ENCODE data around the gene MPG.
A peak's percentile ranks its signal among the peaks of the same experiment; 100 is the strongest.

The MPG gene

DNA sequence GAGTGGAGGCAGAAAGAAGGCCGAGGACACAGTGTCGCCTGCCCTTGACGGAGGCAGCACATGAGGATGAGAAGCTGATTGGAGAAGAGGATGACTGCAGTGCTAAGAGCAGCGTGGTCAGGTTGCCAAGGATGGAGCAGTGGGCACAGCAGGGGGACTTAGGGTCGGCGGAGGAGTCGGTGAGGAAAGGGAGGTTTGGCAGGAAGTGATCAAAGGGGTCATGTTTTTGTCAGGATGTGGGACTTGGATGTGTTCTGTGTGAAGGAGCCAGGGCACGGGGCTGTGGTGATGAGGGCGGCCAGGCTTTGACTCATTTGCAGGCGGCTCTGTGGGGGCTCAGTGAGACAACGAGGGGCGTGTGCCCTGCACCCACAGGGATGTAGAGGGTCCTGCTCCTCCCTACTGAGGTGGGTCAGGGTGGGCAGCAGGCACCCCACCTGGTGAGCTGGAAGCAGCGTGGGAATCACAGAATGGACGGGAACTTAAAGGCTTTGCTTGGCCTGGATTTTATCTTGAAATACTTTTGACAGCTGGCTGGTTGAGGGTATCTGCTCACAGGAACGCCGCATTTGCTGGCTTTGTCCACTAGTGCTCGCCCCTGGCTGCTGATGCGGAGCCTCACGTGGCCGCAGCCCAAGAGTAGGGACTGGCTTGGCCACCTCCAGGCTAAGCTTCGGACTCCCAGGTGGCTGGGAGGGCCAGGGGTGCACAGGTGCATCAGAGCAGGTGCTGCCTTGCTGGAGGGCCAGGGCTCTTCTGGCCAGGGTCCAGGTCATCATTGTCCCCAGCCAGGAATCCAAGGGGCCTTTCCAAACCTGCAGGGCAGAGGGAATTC, 6.0 kb downstream of the MPG start:
- no peak for DNase-seq (ENCODE audit: low read depth in 2 of 3, low spot score in 2 of 3)

DNA sequence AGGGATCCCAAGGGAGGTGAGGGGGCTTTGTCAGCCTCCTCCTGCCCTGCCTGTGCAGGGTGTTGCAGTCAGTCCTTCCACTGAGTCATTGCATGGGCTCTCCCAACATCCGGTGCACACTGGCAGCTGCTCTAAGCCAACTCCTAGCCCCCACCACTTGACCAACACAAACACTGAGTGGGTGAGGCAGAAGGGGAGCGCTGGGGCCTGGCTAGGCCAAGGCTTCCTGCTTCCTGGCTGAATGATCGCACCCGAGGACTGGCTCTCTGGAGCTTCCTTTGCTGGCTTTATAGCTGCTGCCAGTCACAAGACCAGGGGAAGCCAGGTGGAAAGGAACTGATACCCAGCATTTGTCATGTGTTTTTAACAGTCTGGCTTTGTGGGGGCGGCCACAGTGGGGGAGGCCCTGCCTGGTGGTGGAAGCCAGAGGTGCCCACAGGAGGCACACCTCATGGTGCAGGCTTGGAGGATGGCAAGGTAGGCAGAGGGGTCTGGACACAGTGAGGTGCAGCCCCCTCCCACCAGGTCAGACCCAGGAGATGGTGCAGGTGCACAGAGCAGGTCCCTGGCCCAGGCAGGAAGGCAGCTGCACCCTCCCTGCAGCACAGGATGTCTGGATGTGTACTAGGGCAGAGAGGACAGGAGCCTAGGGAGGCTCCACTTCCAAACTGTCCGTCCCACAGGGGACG, 6.8 kb downstream of the MPG start:
- DNase-seq (ENCODE audit: low read depth in 2 of 3, low spot score in 2 of 3) = peak; percentile 41 to 52 (median 43)

DNA sequence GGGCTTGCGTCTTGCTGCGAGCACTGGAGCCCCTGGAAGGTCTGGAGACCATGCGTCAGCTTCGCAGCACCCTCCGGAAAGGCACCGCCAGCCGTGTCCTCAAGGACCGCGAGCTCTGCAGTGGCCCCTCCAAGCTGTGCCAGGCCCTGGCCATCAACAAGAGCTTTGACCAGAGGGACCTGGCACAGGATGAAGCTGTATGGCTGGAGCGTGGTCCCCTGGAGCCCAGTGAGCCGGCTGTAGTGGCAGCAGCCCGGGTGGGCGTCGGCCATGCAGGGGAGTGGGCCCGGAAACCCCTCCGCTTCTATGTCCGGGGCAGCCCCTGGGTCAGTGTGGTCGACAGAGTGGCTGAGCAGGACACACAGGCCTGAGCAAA, 7.4 kb downstream of the MPG start:
- DNase-seq (ENCODE audit: low read depth in 2 of 3, low spot score in 2 of 3) = no peak

GRCh38 chr16:85865-86264, 7.8 kb downstream of the MPG start:
- DNase-seq (ENCODE audit: low read depth in 2 of 3, low spot score in 2 of 3) = no peak

DNA sequence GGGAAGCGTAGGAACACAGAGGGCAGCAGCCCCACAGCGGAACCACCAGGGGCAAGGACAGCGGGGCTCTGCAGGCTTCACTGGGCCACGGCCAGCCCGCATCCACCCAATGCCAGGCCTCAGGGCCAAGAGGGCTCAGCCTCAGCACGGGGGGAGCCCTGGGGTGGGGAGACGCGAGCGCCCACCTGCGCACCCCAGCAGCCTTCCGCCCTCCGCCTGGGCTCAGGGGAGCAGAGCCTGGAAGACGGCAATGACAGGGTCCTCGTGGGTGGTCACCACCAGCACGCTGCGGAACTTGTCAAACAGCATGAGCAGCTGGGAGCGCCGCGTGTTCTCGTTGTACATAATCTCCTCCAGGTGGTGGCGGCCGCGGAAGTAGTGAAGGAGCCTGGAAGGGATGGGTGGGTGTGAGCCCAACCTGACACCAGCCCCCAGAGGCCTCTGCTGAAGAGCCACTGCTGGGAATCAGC, 8.5 kb downstream of the MPG start:
- DNase-seq (ENCODE audit: low read depth in 2 of 3, low spot score in 2 of 3) = no peak

GRCh38 chr16:88613-89012, 10.6 kb downstream of the MPG start:
- no peak for DNase-seq (ENCODE audit: low read depth in 2 of 3, low spot score in 2 of 3)

GRCh38 chr16:89391-90302, 11.6 kb downstream of the MPG start:
- DNase-seq (ENCODE audit: low read depth in 2 of 3, low spot score in 2 of 3) = no peak

DNA sequence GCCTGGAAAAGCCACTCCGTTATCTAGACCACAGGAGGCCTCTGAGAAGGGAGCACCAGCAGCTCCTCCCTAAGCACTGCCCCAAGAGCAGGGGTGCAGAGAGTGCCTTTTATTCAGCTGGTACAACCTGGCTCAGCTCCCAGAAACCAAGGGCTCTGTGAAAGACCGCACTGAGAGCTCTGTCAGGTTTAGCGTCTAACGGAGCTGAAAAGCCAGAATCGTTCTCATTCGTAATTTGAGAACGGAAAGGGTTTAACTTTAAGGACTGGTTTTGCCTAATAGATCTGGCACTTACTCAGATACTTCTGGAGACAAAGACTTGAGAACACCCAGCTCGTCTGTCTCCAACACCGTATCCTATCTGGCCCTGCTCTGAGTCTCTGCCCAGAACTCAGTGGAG, 13.5 kb downstream of the MPG start:
- DNase-seq (ENCODE audit: low read depth in 2 of 3, low spot score in 2 of 3) = no peak

GRCh38 chr16:92431-93339, 14.7 kb downstream of the MPG start:
- no peak for DNase-seq (ENCODE audit: low read depth in 2 of 3, low spot score in 2 of 3)

DNA sequence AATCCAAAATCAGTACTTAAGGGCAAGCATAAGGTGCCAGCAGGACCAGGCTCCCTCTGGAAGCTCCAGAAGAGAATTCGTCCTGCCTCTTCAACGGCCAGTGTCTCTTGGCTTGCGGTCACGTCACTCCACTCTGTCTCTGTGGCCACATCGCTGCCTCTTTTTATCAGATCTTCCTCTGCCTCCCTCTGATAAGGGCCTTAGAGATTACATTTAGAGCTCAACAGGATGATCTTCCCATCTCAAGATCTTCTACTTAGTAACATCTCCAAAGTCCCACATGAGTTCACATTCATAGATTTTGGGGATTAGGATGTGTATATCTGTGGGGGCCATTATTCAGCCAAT, 16.9 kb downstream of the MPG start:
- no peak for DNase-seq (ENCODE audit: low read depth in 2 of 3, low spot score in 2 of 3)

DNA sequence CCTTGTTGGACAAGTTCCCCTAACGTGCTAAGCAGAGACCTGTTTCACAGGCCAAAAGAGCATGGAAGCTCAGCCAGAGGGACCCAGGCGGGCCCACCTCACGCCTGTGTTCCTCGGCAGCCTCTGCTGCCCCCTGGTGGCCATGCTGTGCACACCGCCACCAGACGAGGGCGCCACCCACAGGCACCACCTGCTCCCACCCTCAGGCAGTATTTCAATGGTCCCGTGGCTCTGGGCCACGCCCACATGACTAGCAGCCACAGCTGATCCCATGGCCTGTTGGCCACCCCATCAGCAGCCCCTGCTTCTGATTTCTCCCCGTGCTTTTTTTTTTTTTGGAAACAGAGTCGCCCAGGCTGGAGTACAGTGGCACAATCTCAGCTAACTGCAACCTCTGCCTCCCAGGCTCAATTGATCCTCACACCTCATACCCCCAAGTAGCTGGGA, 18.9 kb downstream of the MPG start:
- DNase-seq (ENCODE audit: low read depth in 2 of 3, low spot score in 2 of 3) = peak; percentile 70 to 83 (median 81)

DNA sequence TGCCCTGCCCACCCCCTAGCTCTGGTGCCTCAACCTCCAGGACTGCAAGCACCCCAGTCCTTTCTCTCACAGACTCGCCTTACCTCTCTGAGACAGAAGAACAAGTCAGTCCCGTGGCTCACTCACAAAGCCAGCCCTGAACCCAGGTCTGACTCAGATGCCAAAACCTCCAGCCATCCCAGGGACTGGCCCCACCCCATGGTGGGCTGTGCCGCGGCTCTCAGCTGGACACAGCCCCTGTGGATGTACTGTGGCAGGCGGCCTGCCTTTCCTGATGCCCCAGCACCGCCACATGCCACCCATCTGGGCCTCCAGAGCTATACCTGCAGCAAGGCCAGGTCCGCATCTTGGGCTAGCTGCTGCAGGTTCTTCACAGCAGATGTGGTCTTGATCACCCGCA, 19.8 kb downstream of the MPG start:
- DNase-seq (ENCODE audit: low read depth in 2 of 3, low spot score in 2 of 3) = no peak

GRCh38 chr16:100989-101388, 23.0 kb downstream of the MPG start:
- DNase-seq (ENCODE audit: low read depth in 2 of 3, low spot score in 2 of 3) = no peak

DNA sequence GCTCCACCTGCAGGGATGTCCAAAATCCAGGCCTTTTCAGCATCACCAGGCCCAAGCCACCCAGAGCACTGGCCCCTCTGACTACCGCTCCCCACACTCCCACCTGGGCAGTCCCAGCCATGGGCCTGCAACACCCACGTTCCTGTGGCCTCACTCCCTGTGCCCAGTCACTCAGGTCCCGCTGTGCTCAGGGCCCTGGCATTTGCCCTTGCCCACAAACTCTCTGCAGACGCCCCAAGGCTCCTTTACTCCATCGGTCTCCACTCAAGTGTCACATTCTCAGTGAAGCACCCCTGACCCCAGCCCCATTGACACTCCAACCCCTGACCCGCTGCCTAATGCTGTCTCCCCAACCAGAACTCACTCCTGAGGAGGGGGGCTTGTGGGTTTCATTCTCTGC, 23.6 kb downstream of the MPG start:
- DNase-seq (ENCODE audit: low read depth in 2 of 3, low spot score in 2 of 3) = no peak

DNA sequence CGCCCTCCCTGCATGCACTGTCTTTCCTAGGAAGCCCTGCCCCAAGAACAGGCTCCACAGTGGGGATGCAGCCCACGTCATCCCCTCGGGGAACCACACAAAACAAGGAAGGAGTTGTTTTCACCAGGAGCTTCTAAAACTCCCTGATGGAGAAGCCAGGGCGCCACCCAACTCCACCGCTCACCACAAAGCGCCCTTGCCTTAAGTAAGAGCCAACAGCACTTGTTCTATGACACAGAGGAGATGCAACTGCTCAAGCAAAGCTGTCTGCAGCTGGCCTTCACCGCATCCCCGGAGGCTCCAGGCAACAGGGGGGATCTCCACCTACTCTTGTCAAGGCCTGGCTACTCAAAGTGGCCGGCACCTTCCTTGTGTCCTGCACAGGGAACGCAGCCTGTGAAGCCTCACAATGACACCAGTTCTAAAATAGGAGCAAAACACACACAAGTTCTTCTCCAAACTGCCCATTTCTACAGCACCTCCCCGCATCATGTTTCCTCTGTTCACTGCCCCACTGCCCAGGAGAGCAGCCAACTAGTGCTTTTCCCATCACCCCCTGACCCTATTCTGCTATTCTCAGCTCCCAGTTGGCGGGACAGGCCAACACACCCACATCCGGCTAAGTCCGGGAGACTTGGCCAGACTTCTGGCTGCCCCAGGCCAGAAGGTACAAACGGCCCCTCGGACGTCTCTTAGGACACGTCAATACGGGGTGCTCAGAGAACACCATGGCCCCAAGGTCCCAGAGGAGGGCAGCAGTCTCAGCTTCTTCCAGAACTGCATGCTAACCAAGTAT, 24.2 kb downstream of the MPG start:
- no peak for DNase-seq (ENCODE audit: low read depth in 2 of 3, low spot score in 2 of 3)

DNA sequence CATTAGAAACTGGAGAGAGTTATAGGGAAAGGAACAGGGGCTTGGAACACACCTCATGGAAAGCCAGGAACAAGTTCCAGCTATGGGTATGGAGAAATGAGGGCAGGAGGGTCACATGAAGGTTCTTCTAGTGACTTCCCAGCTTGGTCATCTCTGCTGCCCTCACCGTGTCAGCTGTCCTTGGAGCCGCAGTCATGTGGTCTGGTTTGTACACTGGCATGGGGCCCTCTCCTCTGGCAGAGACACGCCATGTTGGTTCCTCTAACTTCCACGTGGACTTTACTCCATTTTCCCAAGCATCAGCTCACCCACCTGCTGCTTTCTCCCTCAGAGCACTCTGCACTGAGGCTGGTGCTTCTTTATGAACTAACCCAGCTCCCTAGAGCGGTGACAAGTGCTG, 26.3 kb downstream of the MPG start:
- no peak for DNase-seq (ENCODE audit: low read depth in 2 of 3, low spot score in 2 of 3)

GRCh38 chr16:104928-105327, 26.9 kb downstream of the MPG start:
- DNase-seq (ENCODE audit: low read depth in 2 of 3, low spot score in 2 of 3) = no peak

DNA sequence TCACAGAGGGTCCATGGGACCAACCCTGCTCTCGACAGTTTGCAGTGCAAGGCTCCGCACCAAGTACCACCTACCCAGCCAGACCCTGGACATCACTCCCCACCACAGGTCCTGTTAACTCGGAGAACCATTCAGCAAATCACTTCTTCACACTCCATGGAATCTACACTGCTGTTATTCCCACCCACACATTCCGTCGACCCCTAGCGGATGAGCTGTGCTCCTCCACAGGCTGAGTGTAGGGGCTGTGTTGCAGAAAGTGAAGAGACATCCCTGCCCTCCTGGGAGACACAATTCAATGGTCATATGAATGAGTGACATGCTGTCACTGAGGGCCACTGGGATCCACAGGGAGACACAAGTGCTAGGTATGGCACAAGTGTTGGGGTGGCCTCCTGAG, 27.5 kb downstream of the MPG start:
- no peak for DNase-seq (ENCODE audit: low read depth in 2 of 3, low spot score in 2 of 3)

GRCh38 chr16:106623-107324, 28.7 kb downstream of the MPG start:
- DNase-seq (ENCODE audit: low read depth in 2 of 3, low spot score in 2 of 3) = no peak
